Activated T-helper 17 cell treated with anti-CD3 and anti-CD28 coated beads, Interleukin-2, amount 50 U/mL, for 72 hours (primary cell): Measurements from ENCODE around the gene INPP5D. TPM values are rescaled to one million over a fixed set of nuclear protein-coding genes. Genes with fewer than 3 reads are reported as not detected.
"Not testable (repeated sequence)": the region's sequence is repeated elsewhere in the genome, so short reads cannot be mapped to it uniquely, and the experiment has no call there.

Experiments
- ATAC-seq: fragments of 150-1000 bp; cut with Tn5 transposase; replicated peaks from 2 replicates; pipeline ENCODE4 v1.10.0; 2021; ENCODE audit warnings: mild to moderate bottlenecking, moderate library complexity
- H3K27ac Mint-ChIP-seq: one replicate; pipeline ENCODE4 v1.8.0; 2022; ENCODE audit warnings: mixed read lengths
- H3K27me3 Mint-ChIP-seq: one replicate; pipeline ENCODE4 v1.8.0; 2022; ENCODE audit warnings: mixed read lengths
- H3K36me3 Mint-ChIP-seq: one replicate; pipeline ENCODE4 v1.8.0; 2022; ENCODE audit warnings: low read depth, mild to moderate bottlenecking, mixed read lengths
- H3K4me1 Mint-ChIP-seq: one replicate; pipeline ENCODE4 v1.8.0; 2022; ENCODE audit warnings: mixed read lengths
- H3K4me3 Mint-ChIP-seq: one replicate; pipeline ENCODE4 v1.8.0; 2022; ENCODE audit warnings: mild to moderate bottlenecking, mixed read lengths
- H3K9me3 Mint-ChIP-seq: one replicate; pipeline ENCODE4 v1.8.0; 2022; ENCODE audit warnings: mixed read lengths
- total RNA-seq, 2 donors: library from RNA; stranded (reverse); gene quantifications; one replicate each; pipeline ENCODE4 v1.2.3, GENCODE V29; 2022

Gene INPP5D
- total RNA-seq, 2 donors from 2014 or later, result 81.6 to 89.8 TPM

DNA sequence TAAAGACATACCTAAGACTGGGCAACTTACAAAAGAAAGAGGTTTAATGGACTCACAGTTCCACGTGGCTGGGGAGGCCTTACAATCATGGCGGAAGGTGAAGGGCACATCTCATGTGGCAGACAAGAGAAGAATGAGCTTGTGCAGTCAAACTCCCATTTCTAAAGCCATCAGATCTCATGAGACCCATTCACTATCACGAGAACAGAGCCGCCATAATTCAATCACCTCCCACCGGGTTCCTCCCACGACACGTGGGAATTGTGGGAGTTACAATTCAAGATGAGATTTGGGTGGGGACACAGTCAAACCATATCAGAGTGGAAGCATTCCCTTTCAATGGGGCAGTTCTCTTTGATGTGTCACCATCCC lies 39.7 kb downstream of the INPP5D start:
- ATAC-seq, H3K27me3 Mint-ChIP-seq, H3K9me3 Mint-ChIP-seq: not testable (repeated sequence)
- peaks cover 44% of the 10 kb centered on the region for H3K4me1 Mint-ChIP-seq
- H3K4me3 Mint-ChIP-seq, result peak overlapping the region; percentile 49
- H3K27ac Mint-ChIP-seq, result peak overlapping the region; percentile 22
- H3K36me3 Mint-ChIP-seq, result peaks cover 62% of the 10 kb centered on the region

DNA sequence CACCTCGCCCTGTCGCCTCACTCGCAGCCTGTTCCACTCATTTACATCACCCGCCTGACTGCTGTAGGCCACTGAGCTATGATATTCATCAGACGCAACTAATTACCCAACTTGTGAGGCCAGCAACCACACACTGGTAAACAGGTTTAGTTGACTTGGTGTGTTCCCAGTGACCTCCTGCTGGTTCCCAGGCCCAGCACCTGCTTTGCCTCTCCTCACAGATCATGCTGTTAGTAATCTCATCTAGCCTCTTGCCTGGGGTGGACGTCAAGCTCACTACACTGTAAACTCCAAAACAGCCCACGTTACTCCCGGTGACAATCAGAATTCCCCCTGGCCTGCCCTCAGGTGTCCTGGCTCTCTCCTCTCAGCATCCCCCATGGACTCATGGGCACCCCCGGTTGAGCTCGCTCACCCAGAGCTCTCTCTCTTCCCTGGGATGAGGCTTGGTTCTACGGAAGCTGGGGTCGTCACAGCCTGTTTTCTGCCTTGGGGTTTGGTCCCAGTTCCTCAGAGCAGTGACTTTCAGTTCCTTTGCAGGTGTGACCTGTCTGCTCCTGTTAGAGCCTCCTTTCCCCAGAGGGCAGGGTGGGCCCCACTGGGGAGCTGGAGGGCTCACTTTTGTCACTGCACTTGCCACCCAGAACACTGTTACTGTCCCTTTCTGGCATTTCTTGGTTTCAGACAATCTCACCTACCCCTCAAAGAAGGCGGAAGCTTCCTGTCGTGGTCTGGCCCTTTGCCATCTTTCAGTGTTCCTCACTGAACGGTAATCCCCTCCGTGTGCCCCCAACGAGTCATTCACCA lies 40.3 kb downstream of the INPP5D start:
- Mint-ChIP-seq H3K4me1 (peaks cover 44% of the 10 kb centered on the region), H3K4me3 (peak overlapping the region; percentile 49), H3K36me3 (peaks cover 59% of the 10 kb centered on the region)

DNA sequence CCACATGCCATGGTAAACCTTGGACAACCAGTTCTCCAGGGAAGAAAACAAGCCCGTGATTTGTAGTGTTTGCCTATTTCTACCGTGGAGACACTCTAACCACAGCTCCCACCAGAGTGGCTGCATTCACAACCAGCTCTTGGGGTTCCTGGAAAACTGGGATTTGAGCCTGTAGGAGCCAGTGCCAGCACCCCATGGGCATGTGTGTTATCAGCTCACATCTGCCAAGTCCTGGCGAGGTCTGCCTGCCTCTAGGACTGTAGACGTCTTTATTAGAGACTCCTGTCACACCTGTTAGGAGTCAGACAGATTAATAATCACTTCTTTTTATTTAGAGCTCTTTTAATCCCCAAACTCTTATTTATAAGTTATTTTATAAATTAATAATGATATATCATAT lies 41.0 kb downstream of the INPP5D start:
- peaks cover 56% of the 10 kb centered on the region for H3K36me3 Mint-ChIP-seq
- no peaks in the 10 kb centered on the region for H3K9me3 Mint-ChIP-seq
- H3K4me3 Mint-ChIP-seq, result peak overlapping the region; percentile 49
- peaks cover 44% of the 10 kb centered on the region for H3K4me1 Mint-ChIP-seq
- H3K27me3 Mint-ChIP-seq, result no peaks in the 10 kb centered on the region
- ATAC-seq, result no peak
- peak overlapping the region; percentile 55 for H3K27ac Mint-ChIP-seq

More for the DNA sequence above, 40.3 kb downstream of the INPP5D start:
- Mint-ChIP-seq H3K27me3 (no peaks in the 10 kb centered on the region), H3K27ac (peak overlapping the region; percentile 55), H3K9me3 (no peaks in the 10 kb centered on the region)
- ATAC-seq, result peak; percentile 87

DNA sequence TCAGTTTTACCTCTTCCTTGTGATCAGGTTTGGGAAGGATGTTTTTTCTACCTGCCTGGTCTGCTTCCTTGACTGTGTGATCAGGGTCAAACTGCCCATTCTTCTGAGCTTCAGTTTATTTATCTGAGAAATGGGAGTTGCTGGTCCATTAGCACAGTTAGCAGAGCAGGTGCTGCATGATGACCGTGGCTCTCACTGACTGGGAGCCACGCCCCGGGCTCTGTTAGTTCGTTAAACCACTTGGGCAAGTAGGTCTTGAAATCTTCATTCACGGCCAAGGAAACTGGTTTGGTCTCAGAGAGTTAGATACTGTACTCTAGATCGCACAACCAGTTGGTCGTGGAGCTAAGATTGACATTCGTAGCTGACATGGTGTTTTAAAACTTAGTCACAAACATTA lies 41.7 kb downstream of the INPP5D start:
- Mint-ChIP-seq H3K27me3 (no peaks in the 10 kb centered on the region), H3K36me3 (peaks cover 52% of the 10 kb centered on the region), H3K4me1 (peaks cover 47% of the 10 kb centered on the region), H3K27ac (no peak overlapping the region), H3K9me3 (no peaks in the 10 kb centered on the region), H3K4me3 (no peak overlapping the region)
- no peak for ATAC-seq

DNA sequence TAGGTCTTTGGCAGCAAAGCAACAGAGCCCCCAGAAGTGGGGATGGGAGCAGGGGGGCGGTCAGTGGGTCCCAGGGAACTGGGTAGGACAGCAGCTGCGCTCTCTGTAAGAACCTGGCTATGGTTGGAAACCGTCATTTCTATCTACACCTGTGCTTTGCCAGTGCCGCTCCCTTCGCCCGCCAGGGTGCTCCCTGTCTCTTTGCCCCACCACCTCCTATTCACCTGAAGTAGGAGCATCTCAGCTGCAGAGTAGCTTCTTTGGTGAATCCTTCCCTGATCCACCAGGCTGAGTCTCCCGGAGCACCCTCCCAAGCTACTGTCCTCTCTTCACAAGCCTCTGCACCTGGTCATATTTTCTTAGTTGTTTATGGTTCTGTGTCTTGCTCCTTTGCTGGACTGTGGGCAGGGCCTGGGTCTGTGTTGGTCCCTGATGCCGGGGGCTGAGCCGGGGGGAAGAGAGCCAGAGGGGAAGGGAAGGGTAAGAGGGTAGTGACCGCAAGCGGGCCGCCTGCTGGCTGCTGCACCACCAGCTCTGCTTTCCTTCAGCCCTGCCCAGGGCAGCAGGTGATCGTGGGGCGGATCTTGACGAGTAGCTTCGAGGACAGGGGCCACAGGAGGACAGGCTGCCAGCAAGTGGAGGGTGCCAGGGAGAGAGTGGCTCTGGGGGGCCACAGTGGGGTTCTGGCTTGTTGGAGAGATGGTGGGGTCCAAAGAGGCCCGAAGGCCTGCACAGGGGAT lies 45.2 kb downstream of the INPP5D start:
- Mint-ChIP-seq H3K27me3 (no peaks in the 10 kb centered on the region), H3K9me3 (no peaks in the 10 kb centered on the region), H3K27ac (no peak overlapping the region), H3K4me1 (peaks cover 42% of the 10 kb centered on the region), H3K4me3 (no peak overlapping the region), H3K36me3 (peaks cover 24% of the 10 kb centered on the region)
- no peak for ATAC-seq

DNA sequence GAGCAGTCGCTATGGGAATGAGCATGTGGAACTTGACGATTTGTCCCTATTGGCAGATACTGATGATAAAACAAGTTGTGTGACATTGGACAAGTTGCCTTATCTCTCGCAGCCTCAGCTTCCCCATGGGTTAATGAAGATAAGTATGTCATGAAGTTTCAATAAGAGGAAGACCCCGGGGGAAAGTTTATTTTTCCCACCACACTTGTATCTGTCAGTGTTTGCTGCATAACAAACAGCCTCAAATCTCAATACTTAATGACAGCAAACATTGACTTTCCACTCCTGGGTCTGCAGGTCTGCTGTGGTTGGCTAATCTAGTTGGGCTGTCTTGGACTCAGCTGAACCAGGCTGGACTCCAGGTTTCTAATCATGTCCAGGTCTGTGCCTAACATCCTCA lies 45.8 kb downstream of the INPP5D start:
- Mint-ChIP-seq H3K9me3 (no peaks in the 10 kb centered on the region), H3K27me3 (no peaks in the 10 kb centered on the region), H3K4me1 (peaks cover 35% of the 10 kb centered on the region), H3K4me3 (no peak overlapping the region), H3K36me3 (peaks cover 18% of the 10 kb centered on the region), H3K27ac (no peak overlapping the region)
- ATAC-seq, result no peak

DNA sequence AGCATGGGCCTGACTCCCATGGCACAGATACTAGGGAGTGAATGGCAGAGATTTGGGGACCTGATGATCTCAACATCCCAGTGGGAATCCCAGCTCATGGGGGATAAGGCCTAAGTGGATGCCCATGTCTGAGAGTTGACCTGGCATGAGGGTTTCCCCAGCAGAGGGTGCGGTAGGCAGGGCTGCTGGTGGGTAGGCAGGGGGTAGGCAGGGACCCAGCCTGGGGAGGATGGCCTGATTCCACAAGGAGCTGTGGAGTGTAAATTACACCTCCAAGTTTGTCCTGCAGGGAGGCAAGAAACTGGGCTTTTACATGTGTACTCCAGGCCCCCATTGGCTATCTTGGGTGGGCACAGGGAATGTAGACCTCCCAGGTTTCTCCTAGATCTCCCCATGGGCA lies 46.9 kb downstream of the INPP5D start:
- no peak overlapping the region for H3K4me3 Mint-ChIP-seq
- no peaks in the 10 kb centered on the region for H3K27me3 Mint-ChIP-seq
- H3K36me3 Mint-ChIP-seq, result peaks cover 12% of the 10 kb centered on the region
- no peaks in the 10 kb centered on the region for H3K9me3 Mint-ChIP-seq
- H3K27ac Mint-ChIP-seq, result peak overlapping the region; percentile 72
- peaks cover 34% of the 10 kb centered on the region for H3K4me1 Mint-ChIP-seq
- ATAC-seq, result no peak

DNA sequence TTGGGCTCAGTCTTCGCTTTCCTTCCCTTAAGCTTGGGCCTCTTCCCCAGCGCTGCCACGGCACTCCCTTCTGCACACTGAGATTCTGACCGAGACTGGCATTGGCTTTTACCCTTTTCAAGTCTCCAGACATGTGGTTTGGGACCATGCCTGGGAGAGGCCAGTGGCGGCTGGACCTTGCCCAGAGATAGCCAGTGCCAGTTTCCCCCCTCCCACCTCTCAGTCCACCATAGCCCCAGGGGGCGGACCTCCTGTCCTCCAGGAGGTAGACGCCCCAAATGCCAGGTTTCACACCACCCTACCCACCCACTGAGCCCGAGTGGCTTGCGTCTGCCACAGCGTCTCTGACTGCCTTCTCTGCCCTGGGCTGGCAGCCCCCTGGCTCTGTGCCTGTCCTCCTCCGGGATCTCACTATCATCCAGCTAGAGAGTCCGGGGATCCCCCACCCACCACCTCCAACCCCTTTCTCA lies 47.7 kb downstream of the INPP5D start:
- no peak overlapping the region for H3K4me3 Mint-ChIP-seq
- H3K9me3 Mint-ChIP-seq, result no peaks in the 10 kb centered on the region
- no peaks in the 10 kb centered on the region for H3K27me3 Mint-ChIP-seq
- peak overlapping the region; percentile 72 for H3K27ac Mint-ChIP-seq
- H3K4me1 Mint-ChIP-seq, result peaks cover 32% of the 10 kb centered on the region
- peak; percentile 14 for ATAC-seq
- H3K36me3 Mint-ChIP-seq, result peaks cover 10% of the 10 kb centered on the region

DNA sequence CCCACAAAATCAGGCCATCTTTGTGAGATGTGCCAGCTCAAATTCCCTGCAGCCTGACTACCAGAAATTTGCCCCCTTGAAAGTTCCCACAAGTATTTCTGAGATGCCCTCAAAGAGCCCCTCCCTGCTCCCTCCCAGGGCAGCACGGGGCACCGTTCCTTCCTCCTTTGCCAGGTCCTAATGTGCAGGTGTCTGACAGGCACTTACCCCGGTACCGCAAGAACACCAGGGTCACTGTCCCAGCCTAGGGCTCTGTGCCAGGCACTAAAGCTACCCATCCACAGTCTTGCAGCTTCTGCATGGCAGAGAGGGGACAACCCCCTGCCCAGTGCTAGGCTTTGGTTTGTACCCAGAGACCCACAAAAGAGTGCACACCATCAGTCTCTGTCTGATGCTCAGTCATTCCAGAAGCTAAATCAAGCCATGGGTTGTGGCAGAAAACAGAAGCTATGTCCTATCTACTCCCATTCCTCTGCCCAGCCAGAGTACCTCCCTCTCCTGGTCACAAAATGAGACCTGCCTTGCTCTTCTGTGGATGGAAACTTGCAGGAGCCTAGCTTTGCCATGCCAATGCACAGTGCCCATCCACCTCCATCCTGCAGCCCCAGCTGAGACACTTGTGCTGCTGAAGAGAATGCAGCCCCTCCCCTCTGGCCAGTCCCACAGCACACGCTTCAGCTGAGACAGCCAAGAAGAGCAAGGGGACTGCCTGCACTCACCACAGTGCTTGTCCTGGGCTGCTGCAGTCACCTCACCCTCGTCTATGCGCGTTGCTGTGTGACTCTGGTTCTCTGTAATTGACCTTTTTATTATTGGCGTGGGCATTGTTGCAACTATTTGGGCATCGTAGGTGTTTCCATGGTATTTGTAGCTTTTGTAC lies 48.7 kb downstream of the INPP5D start:
- Mint-ChIP-seq H3K36me3 (peaks cover 5% of the 10 kb centered on the region), H3K4me3 (no peak overlapping the region), H3K27me3 (no peaks in the 10 kb centered on the region), H3K4me1 (peaks cover 36% of the 10 kb centered on the region), H3K9me3 (no peaks in the 10 kb centered on the region), H3K27ac (peak overlapping the region; percentile 72)
- ATAC-seq, result peak; percentile 38

DNA sequence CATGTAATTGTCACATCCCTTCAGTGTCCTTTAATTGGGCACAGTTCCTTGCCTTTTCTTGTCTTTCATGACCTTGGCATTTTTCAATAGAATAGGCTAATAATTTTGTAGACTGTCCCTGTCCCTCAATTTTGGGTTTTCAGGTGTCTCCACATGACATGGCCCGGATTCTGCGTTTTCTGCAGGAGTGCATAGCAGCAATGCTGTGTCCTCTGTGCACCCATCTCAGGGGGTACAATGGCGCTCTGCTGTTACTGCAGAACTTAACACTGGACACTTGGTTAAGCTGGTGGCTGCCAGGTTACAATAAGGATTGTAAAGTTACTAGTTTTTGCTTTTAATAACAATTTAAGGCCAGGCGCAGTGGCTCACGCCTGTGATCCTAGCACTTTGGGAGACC lies 51.3 kb downstream of the INPP5D start:
- peaks cover 41% of the 10 kb centered on the region for H3K4me1 Mint-ChIP-seq
- no peak for ATAC-seq
- H3K36me3 Mint-ChIP-seq, result peaks cover 6% of the 10 kb centered on the region
- H3K9me3 Mint-ChIP-seq, result no peaks in the 10 kb centered on the region
- no peak overlapping the region for H3K4me3 Mint-ChIP-seq
- no peak overlapping the region for H3K27ac Mint-ChIP-seq
- H3K27me3 Mint-ChIP-seq, result no peaks in the 10 kb centered on the region

DNA sequence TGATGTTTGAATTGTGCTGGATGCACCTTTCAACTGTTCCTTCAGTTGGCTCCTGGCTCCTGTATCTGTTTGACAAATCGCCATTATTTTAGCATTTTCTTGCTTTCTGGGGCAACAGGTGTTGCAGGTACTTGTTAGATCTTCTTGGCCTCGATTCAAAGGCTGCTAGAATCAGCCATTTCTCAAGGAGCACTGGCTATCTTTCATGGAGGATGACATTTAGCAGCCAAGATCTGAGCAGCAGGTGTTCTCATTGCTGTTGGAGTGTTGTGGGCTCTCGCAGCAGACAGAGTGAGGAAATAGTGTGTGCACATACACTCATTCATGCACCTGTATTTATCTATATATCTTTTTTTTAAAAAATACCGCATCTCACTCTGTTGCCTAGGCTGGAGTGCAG lies 52.2 kb downstream of the INPP5D start:
- no peaks in the 10 kb centered on the region for H3K9me3 Mint-ChIP-seq
- peak overlapping the region; percentile 75 for H3K27ac Mint-ChIP-seq
- no peak overlapping the region for H3K4me3 Mint-ChIP-seq
- H3K36me3 Mint-ChIP-seq, result peaks cover 9% of the 10 kb centered on the region
- ATAC-seq, result no peak
- H3K27me3 Mint-ChIP-seq, result no peaks in the 10 kb centered on the region
- H3K4me1 Mint-ChIP-seq, result peaks cover 34% of the 10 kb centered on the region

DNA sequence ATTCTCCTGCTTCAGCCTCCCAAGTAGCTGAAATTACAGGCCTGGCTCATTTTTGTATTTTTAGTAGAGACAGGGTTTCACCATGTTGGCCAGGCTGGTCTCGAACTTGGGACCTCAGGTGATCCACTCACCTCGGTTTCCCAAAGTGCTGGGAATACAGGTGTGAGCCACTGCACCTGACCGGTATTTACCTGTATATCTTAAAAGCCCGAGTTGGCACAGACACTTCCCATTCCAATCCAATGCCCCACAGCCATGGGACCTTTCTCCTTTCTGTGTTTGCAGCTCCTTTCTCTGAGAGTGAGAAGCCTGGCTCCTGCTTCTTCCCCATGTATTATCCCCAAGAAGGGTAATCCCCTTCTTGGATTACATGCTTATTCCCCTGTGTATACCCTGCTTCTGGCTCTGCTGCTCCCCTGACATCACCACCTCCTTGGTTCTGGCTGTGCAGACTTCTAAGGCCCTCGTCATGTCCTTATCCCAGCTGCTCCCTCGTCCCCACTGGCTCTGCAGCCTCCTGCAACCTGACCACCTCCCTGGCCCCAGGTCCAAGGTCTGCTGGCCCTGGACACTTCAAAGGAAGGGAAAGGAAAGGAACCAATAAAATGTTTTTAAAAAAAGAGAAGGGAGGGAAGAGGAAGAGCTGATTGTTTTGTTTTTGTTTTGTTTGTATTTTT lies 52.8 kb downstream of the INPP5D start:
- H3K27me3 Mint-ChIP-seq, result no peaks in the 10 kb centered on the region
- peak overlapping the region; percentile 75 for H3K27ac Mint-ChIP-seq
- no peak overlapping the region for H3K4me3 Mint-ChIP-seq
- H3K9me3 Mint-ChIP-seq, result no peaks in the 10 kb centered on the region
- H3K36me3 Mint-ChIP-seq, result peaks cover 15% of the 10 kb centered on the region
- ATAC-seq, result no peak
- H3K4me1 Mint-ChIP-seq, result peaks cover 31% of the 10 kb centered on the region

DNA sequence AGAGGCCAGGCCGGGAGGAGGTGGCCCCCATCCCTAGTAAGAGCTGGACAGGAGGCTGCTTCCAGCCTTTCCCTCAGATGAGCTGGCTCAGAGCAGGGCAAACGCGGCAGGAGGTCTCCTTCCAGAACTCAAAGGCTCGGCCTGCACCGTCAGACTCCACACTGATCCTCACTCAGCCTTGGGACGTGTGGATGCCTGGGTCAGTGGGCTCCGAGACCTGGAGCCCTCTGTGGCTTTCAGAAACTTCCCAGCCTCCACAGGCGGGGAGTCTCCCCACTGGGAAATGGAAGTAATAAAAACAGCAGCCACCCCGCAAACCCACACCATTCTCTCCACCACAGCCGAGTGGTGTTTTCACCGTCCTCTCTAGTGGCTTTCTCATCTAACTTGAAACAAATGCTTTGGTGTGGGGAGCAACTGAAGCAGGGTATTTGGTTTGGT lies 54.3 kb downstream of the INPP5D start:
- ATAC-seq, result peak; percentile 28
- Mint-ChIP-seq H3K9me3 (no peaks in the 10 kb centered on the region), H3K27me3 (no peaks in the 10 kb centered on the region), H3K4me1 (peaks cover 33% of the 10 kb centered on the region), H3K36me3 (peaks cover 23% of the 10 kb centered on the region), H3K27ac (peak overlapping the region; percentile 63), H3K4me3 (no peak overlapping the region)

DNA sequence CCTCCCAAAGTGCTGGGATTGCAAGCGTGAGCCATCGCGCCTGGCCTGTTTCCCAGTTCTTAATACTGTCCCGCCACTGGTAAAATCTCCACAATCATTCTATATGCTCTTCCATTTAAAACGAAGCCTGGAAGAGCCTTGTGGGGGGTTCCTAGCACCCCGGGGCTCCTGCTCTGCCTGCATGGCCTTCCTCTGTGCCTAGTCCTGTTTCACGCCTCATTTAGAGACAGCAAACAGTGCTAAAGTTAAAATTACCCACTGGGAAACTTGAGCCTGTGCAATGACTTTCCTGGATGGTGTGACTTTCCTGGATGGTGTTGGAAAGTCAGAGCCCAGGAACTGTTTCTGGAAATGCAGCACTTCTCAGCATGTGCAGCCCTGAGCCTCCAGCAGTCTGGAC lies 55.0 kb downstream of the INPP5D start:
- no peak overlapping the region for H3K4me3 Mint-ChIP-seq
- ATAC-seq, result no peak
- peaks cover 33% of the 10 kb centered on the region for H3K4me1 Mint-ChIP-seq
- no peaks in the 10 kb centered on the region for H3K9me3 Mint-ChIP-seq
- peaks cover 26% of the 10 kb centered on the region for H3K36me3 Mint-ChIP-seq
- no peaks in the 10 kb centered on the region for H3K27me3 Mint-ChIP-seq
- peak overlapping the region; percentile 63 for H3K27ac Mint-ChIP-seq
